Nephron progenitor cell (in vitro differentiated cells): ENCODE results near the gene PRSS12.

Source experiments
- DNase-seq: peaks from one replicate; pipeline ENCODE4 v3.0.0; 2021
- H3K27ac Mint-ChIP-seq: 2 replicates; pipeline ENCODE4 v1.8.0; 2021; ENCODE audit warnings: mild to moderate bottlenecking, moderate library complexity, mixed read lengths
- H3K27me3 Mint-ChIP-seq: 2 replicates; pipeline ENCODE4 v1.8.0; 2021; ENCODE audit warnings: mild to moderate bottlenecking, low read depth, mixed read lengths; ENCODE audit not compliant: poor library complexity
- H3K36me3 Mint-ChIP-seq: 2 replicates; pipeline ENCODE4 v1.8.0; 2021; ENCODE audit warnings: low read depth, mixed read lengths
- H3K4me1 Mint-ChIP-seq: 2 replicates; pipeline ENCODE4 v1.8.0; 2021; ENCODE audit warnings: mixed read lengths
- H3K4me3 Mint-ChIP-seq: 2 replicates; pipeline ENCODE4 v1.8.0; 2021; ENCODE audit warnings: mild to moderate bottlenecking, moderate library complexity, mixed read lengths
- H3K9me3 Mint-ChIP-seq: 2 replicates; pipeline ENCODE4 v1.8.0; 2021; ENCODE audit warnings: mild to moderate bottlenecking, moderate library complexity, mixed read lengths
- TF ChIP-seq, protein P1 (sequence below): fragments of 200-600 bp; sonication (generic); IDR thresholded peaks from 2 replicates; pipeline ENCODE4 v1.5.0; 2021; ENCODE audit warnings: antibody characterized with exemption

PRSS12 gene

DNA sequence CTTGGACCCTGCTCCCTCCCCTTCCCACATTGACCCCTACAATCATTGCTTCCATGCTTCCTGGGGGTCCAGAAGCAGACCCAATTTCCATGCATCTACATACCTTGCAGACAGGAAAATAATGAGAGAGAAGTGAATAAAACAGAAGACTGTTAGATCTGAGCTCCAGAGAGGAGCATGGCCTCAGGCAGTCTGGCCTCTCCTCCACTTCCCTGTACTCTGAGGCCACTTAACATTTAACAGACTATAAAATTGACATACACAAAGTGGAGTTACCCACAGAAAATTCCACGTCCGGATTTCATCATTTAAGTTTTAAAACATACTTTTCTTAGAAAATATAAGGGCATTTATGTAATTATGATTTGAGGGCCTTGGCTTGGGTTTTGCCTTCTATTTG, 2.1 kb upstream of the PRSS12 start:
- H3K27me3 Mint-ChIP-seq: peaks cover 68% of the 10 kb centered on the region
- TF ChIP-seq, protein P1, sequence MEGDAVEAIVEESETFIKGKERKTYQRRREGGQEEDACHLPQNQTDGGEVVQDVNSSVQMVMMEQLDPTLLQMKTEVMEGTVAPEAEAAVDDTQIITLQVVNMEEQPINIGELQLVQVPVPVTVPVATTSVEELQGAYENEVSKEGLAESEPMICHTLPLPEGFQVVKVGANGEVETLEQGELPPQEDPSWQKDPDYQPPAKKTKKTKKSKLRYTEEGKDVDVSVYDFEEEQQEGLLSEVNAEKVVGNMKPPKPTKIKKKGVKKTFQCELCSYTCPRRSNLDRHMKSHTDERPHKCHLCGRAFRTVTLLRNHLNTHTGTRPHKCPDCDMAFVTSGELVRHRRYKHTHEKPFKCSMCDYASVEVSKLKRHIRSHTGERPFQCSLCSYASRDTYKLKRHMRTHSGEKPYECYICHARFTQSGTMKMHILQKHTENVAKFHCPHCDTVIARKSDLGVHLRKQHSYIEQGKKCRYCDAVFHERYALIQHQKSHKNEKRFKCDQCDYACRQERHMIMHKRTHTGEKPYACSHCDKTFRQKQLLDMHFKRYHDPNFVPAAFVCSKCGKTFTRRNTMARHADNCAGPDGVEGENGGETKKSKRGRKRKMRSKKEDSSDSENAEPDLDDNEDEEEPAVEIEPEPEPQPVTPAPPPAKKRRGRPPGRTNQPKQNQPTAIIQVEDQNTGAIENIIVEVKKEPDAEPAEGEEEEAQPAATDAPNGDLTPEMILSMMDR: no peak
- no peak overlapping the region for H3K4me3 Mint-ChIP-seq
- DNase-seq: no peak
- no peak overlapping the region for H3K27ac Mint-ChIP-seq
- no peaks in the 10 kb centered on the region for H3K9me3 Mint-ChIP-seq
- no peaks in the 10 kb centered on the region for H3K36me3 Mint-ChIP-seq
- H3K4me1 Mint-ChIP-seq: peaks cover 34% of the 10 kb centered on the region

DNA sequence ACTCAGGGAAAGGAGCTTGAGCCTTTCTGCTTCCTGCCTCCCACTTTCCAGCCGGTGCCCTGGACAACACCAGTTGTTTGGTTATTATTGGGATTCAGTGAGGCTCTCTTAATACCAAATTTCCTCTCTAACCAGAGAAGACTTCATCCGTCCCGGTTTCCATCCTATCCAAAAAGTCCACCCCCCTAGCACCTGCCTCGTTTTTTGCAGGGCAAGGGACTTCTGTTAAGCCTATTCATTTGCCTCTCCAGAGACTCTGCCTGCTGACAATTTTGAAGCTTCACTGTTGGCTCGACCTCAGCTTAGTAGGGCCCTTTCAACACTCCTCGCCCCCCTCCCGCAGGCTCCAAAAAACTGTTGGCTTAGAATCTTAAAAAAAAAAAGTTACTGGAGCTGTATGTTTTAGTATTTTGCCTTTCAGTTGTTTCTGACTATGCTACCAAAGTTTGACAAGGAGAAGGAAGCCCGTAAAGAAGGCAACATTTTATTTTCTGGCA, 779 bp upstream of the PRSS12 start:
- no peak for DNase-seq
- Mint-ChIP-seq H3K27ac (no peak overlapping the region), H3K9me3 (no peaks in the 10 kb centered on the region), H3K27me3 (peaks cover 80% of the 10 kb centered on the region), H3K4me3 (peak overlapping the region; percentile 89), H3K4me1 (peaks cover 34% of the 10 kb centered on the region), H3K36me3 (no peaks in the 10 kb centered on the region)
- TF ChIP-seq, protein P1: no peak

DNA sequence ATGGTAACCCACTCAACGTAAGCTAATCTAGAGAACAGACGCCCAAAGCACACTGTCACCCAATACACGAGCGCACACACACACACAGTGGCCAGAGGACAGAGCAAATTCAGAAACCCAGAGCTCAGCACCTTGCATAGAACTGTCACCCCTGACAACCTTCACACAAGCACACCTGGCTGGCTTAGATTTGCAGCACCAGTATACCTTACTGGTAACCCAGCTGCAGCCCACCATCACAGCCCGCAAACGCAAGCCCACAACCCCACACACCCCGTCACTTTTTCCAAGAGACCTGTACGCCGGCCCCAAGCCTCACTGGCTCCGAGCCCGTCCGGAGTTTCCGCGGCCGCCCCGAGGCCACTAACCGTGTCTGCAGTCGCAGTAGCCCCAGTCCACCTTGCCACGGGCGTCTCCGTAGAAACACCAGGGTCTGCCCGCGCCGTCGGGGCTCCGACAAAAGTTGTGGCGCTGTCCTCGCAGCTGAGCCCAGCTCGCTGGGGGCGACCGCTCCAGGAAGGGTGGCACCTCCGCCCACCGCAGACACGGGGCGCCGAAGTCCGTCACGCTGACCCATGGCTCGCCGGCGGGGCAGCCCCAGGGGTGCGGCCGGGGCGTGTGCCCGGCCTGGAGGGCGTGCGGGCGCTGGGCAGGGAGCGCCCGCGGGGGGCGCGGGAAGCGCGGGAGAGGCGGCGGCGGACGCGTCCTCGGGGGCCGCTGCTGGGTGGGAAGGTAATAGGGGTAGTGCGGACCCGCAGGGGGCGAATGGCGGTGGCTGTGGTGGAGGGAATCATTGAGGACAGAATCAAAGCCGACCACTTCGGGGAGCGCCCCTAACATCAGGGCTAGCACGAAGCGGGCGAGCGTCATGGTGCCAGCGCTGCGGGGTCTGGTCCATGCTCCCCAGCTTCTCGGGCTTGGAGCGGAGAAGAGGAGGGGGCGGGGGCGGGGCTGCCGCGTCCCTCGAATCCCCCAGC, 664 bp downstream of the PRSS12 start:
- H3K27ac Mint-ChIP-seq: no peak overlapping the region
- DNase-seq: peak; percentile 56
- TF ChIP-seq, protein P1: no peak
- H3K4me3 Mint-ChIP-seq: peak overlapping the region; percentile 84
- H3K27me3 Mint-ChIP-seq: peaks cover 79% of the 10 kb centered on the region
- H3K9me3 Mint-ChIP-seq: no peaks in the 10 kb centered on the region
- H3K4me1 Mint-ChIP-seq: peaks cover 21% of the 10 kb centered on the region
- no peaks in the 10 kb centered on the region for H3K36me3 Mint-ChIP-seq

DNA sequence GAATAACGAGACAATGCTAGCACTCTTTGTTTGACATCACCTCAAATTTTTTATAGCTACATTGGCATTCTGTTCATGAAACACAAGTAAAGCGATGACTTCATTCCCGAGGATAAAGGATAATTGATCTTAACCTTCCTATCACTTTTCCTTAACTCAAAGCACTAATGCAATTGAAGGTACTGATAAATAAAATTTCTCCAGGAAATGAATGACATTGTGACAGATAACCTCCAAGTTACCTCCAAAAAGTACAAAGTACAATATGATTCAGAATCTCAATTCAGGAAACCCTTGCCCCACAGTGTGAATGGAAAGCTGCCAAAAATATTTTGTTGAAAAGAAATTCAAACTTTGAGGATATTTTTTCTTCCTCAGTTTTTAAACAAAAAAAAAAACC, 1.8 kb downstream of the PRSS12 start:
- Mint-ChIP-seq H3K27me3 (peaks cover 72% of the 10 kb centered on the region), H3K4me1 (peaks cover 15% of the 10 kb centered on the region), H3K9me3 (no peaks in the 10 kb centered on the region), H3K27ac (no peak overlapping the region), H3K4me3 (peak overlapping the region; percentile 29), H3K36me3 (no peaks in the 10 kb centered on the region)
- TF ChIP-seq, protein P1: no peak
- no peak for DNase-seq

DNA sequence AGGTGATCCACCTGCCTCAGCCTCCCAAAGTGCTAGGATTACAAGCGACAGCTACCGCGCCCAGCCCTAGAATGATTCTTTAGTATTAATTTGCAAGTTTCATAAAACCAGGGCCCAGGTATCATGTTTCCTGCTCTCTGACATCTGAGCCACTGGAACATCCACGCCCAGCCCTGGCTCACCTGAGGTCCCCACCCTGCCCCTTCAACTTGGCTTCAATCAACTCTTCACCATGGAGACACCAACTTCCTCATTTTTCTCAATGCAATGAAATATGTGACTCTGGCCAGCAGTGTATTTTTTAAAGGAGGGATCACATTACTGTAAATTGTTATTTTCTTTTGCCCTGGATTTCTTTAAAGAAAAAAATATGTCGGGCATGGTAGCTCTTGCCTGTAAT, 3.9 kb downstream of the PRSS12 start:
- Mint-ChIP-seq H3K4me3 (no peak overlapping the region), H3K36me3 (no peaks in the 10 kb centered on the region), H3K4me1 (peaks cover 13% of the 10 kb centered on the region), H3K27me3 (peaks cover 53% of the 10 kb centered on the region), H3K27ac (no peak overlapping the region), H3K9me3 (no peaks in the 10 kb centered on the region)
- TF ChIP-seq, protein P1: no peak
- no peak for DNase-seq
